Ureter (tissue), 1 donor: ENCODE data around the gene SNIP1. TPM values are rescaled to one million over a fixed set of nuclear protein-coding genes. Genes with fewer than 3 reads are reported as not detected.
"Not testable (repeated sequence)": the region's sequence is repeated elsewhere in the genome, so short reads cannot be mapped to it uniquely, and the experiment has no call there.

ENCODE experiments used
- DNase-seq: peaks from one replicate; pipeline ENCODE4 v3.0.0-alpha.2; 2020; ENCODE audit warnings: low spot score
- total RNA-seq: library from RNA; stranded (reverse); gene quantifications from one replicate; pipeline ENCODE4 v1.2.4, GENCODE V29; 2023
- donor health status: DM: yes; HTN: yes; CAD: no.

SNIP1 gene
- total RNA-seq, 1 donor from 2014 or later = 20.0 TPM

DNA sequence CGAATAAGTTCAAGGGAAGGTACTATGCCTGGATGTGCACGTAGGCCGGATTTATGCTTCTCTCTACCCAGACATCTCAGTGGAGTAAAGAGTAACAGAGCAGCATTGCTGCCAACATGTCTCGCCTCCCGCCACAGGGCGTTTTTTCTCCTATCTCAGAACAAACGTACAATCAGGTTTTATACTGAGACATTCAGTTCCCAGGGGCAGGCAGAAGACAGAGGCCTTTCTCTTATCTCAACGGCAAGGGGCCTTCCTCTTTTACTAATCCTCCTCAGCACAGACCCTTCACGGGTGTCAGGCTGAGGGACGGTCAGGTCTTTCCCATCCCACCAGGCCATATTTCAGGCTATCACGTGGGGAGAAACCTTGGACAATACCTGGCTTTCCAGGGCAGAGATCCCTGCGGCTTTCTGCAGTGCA lies 5.9 kb upstream of the SNIP1 start:
- not testable (repeated sequence) for DNase-seq

DNA sequence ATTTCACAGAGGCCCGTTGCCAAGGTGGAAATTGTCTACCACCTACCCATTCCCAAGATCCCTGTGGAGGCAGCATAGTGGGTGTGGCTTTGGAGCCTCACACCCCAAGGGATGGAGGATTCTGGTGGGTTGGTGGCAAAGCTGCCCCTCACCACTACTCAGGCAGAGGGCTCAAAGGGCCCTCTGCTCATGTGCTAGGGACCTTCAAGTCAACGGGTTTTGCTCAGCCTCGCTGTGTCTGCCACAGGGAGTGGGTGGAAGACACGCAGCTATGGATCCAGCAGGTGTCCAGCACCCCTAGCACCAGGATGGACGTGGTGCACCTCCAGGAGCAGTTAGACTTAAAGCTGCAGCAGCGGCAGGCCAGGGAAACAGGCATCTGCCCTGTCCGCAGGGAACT lies 5.0 kb upstream of the SNIP1 start:
- no peak for DNase-seq

- no peak for DNase-seq
These were observed 4.3 kb upstream of the SNIP1 start for GRCh38 chr1:37558411-37558810.

DNA sequence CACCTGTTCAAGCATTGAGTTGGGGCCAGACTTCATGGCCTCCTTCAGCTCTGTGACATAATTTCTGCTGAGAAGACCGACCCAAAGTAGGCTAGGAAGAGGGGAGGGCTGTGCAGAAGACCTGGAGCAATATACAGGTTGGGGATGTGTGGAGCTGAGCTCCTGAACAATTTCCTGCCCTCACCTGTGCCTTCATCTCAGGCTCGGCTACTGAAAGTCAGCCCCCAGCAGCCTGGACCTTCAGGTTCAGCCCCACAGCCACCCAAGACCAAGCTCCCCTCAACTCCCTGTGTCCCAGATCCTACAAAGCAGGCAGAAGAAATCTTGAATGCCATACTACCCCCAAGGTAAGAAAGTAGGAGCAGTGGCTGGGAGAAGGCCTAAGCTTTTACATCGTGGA lies 3.3 kb upstream of the SNIP1 start:
- no peak for DNase-seq

- peak; percentile 88 for DNase-seq
These were observed 2.7 kb upstream of the SNIP1 start, which contains the start of gene DNALI1 for GRCh38 chr1:37556712-37557196. DNALI1 (plus strand) TSS chr1:37556940; CDS start chr1:37556995, 55 bp downstream.

- DNase-seq = no peak
These were observed 531 bp downstream of the SNIP1 start for GRCh38 chr1:37553598-37553926.

DNA sequence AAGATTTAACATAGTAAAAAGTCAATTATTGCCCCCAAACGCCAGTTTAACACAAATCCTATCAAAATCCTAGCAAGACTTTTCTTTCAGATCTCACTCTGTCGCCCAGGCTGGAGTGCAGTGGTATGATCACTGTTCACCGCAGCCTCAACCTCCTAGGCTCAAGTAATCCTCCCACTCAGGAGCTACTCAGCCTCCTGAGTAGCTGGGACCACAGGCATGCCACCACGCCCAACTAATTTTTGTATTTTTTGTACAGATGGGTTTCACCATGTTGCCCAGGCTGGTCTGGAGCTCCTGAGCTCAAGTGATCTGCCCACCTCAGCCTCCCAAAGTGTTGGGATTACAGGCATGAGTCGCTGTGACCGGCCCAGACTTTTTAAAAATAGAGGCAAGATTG lies 4.8 kb downstream of the SNIP1 start:
- no peak for DNase-seq

GRCh38 chr1:37545019-37545418 lies 9.1 kb downstream of the SNIP1 start:
- no peak for DNase-seq

DNA sequence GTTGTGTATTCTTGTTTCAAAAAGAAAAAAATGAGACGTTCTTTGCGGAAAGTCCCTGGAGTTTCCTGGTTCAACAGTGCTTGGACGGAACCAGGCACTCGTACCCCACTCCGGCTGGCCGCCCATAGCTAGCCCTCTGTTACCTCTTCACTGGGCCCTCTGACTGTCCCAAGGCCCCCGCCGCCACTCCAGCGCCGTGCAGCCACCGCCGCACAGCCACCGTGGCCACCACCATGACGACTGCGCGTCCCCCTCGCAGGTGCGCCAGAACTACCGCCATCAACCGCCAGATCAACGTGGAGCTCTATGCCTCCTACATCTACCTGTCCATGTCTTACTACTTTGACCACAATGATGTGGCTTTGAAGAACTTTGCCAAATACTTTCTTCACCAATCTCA lies 9.6 kb downstream of the SNIP1 start:
- DNase-seq = no peak

- no peak for DNase-seq
These were observed 13.9 kb downstream of the SNIP1 start for GRCh38 chr1:37540036-37540785.

GRCh38 chr1:37539154-37539553 lies 14.9 kb downstream of the SNIP1 start:
- not testable (repeated sequence) for DNase-seq

DNA sequence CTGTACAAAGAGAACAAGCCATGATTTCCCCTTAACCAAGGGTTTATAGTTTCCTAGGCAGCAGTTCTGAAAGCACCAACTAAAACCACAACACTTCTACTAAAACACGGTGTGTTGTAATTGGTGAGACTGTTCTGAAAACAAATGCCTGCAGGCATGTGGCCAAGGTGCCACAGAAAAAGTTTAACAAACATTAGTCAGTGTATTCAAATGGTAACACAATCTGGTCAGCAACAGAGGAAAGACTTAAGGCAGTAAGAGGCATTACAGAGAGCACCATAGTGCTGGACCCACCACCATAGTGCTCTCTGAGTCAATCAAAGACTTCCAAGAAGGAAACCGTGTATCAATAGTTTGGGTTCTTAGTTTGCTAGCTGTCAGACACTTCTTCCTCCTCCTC lies 16.7 kb downstream of the SNIP1 start:
- no peak for DNase-seq

- no peak for DNase-seq
These were observed 20.6 kb downstream of the SNIP1 start for GRCh38 chr1:37533317-37534093.

- DNase-seq = not testable (repeated sequence)
These were observed 21.5 kb downstream of the SNIP1 start for GRCh38 chr1:37532418-37533156.

DNA sequence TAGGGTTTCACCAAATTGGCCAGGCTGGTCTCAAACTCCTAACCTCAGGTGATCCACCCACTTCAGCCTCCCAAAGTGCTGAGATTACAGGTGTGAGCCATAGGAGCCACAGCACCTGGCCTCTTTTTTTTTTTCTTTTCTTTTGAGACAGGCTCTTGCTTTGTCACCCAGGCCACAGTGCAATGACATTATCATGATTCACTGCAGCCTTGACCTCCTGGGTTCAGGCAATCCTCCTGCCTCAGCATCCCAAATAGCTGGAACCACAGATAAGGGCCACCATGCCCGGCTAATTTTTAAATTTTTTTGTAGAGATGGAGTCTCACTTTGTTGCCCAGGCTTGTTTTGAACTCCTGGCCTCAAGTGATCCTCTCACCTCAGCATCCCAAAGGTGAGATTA lies 24.2 kb downstream of the SNIP1 start:
- not testable (repeated sequence) for DNase-seq

GRCh38 chr1:37519613-37520012 lies 34.5 kb downstream of the SNIP1 start:
- DNase-seq = no peak

GRCh38 chr1:37518929-37519328 lies 35.2 kb downstream of the SNIP1 start:
- not testable (repeated sequence) for DNase-seq

- DNase-seq = not testable (repeated sequence)
These were observed 35.9 kb downstream of the SNIP1 start for GRCh38 chr1:37518241-37518640.

DNA sequence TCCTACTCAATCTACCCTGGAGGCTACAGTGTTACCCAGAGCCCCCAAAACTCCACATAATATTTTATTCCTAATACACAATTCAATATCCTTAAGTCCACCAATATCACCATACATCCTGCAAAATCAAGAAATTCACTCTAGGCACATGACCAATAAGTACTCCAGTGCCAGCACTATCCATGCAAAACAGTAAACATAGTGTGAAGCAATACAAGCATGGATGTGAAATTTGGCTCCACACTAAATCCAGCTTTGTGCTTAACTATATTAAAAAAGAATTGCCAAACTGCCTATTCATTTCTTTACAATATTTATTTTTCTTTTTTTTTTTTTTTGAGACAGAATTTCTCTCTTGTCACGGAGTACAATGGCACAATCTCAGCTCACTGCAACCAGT lies 36.5 kb downstream of the SNIP1 start:
- no peak for DNase-seq

- no peak for DNase-seq
These were observed 38.7 kb downstream of the SNIP1 start for GRCh38 chr1:37515185-37516034.
